Skeletal muscle tissue (tissue), 4 donors: Measurements from ENCODE around the gene CNOT8. TPM values are rescaled to one million over a fixed set of nuclear protein-coding genes. Genes with fewer than 3 reads are reported as not detected.
A peak's percentile ranks its signal among the peaks of the same experiment; 100 is the strongest.

Experiments
- H3K27ac ChIP-seq: one replicate; pipeline ENCODE4 v1.7.0; 2013; ENCODE audit warnings: mild to moderate bottlenecking, low read depth, low read length, inconsistent platforms
- H3K27me3 ChIP-seq, 3 donors: one replicate each; pipeline ENCODE4 v1.7.0; 2013; ENCODE audit warnings: low read length in 3 of 3; ENCODE audit not compliant: control insufficient read depth in 3 of 3, insufficient read depth in 3 of 3
- H3K36me3 ChIP-seq, 3 donors: one replicate each; pipeline ENCODE4 v1.7.0; 2013; ENCODE audit warnings: low read length in 3 of 3; ENCODE audit not compliant: control insufficient read depth in 3 of 3, insufficient read depth in 3 of 3
- H3K4me1 ChIP-seq, 3 donors: one replicate each; pipeline ENCODE4 v1.7.0; 2013; ENCODE audit warnings: low read length in 3 of 3, mild to moderate bottlenecking in 3 of 3; ENCODE audit not compliant: control insufficient read depth in 3 of 3, insufficient read depth in 3 of 3
- H3K4me3 ChIP-seq, 3 donors: one replicate each; pipeline ENCODE4 v1.7.0; 2013; ENCODE audit warnings: low read length in 3 of 3
- H3K9ac ChIP-seq, 3 donors: one replicate each; pipeline ENCODE4 v1.7.0; 2013; ENCODE audit warnings: low read length in 3 of 3, mild to moderate bottlenecking in 3 of 3, moderate library complexity in 2 of 3, low read depth in 1 of 3
- H3K9me3 ChIP-seq, 3 donors: one replicate each; pipeline ENCODE4 v1.7.0; 2013; ENCODE audit warnings: low read length in 3 of 3; ENCODE audit not compliant: control insufficient read depth in 3 of 3
- total RNA-seq: library from RNA; depleted of rRNA; stranded (reverse); fragments of >200 nt; gene quantifications from one replicate; pipeline ENCODE4 v1.2.3, GENCODE V29; 2014
- donor health status: Osteomylitis.

The CNOT8 gene
- total RNA-seq, 1 donor from 2014 or later: 42.3 TPM

GRCh38 chr5:154844809-154845208 lies 13.6 kb upstream of the CNOT8 start:
- H3K4me1 ChIP-seq: peaks cover 2 to 8% (median 5%) of the 10 kb centered on the region in 3 donors
- H3K27me3 ChIP-seq: no peaks in the 10 kb centered on the region
- no peak overlapping the region for H3K4me3 ChIP-seq
- peaks cover 0 to 7% (median 2%) of the 10 kb centered on the region in 3 donors for H3K36me3 ChIP-seq
- H3K27ac ChIP-seq: no peak overlapping the region
- no peaks in the 10 kb centered on the region for H3K9me3 ChIP-seq
- no peak overlapping the region for H3K9ac ChIP-seq

GRCh38 chr5:154849264-154849785 lies 9.1 kb upstream of the CNOT8 start:
- no peak overlapping the region for H3K27ac ChIP-seq
- peak overlapping the region; percentile 87 to 90 (median 90) for H3K4me3 ChIP-seq
- H3K9me3 ChIP-seq: no peaks in the 10 kb centered on the region
- peaks cover 8 to 20% (median 17%) of the 10 kb centered on the region in 3 donors for H3K4me1 ChIP-seq
- no peaks in the 10 kb centered on the region for H3K27me3 ChIP-seq
- peak overlapping the region in 2 of 3 donors; percentile 86 to 93 for H3K9ac ChIP-seq
- H3K36me3 ChIP-seq: peaks cover 0 to 2% (median 0%) of the 10 kb centered on the region in 3 donors

- H3K9ac ChIP-seq: peak overlapping the region; percentile 77 to 93 (median 86)
- H3K36me3 ChIP-seq: peaks cover 0 to 1% (median 0%) of the 10 kb centered on the region in 3 donors
- peak overlapping the region; percentile 87 to 90 (median 90) for H3K4me3 ChIP-seq
- H3K27me3 ChIP-seq: no peaks in the 10 kb centered on the region
- H3K4me1 ChIP-seq: peaks cover 8 to 20% (median 17%) of the 10 kb centered on the region in 3 donors
- H3K9me3 ChIP-seq: no peaks in the 10 kb centered on the region
- H3K27ac ChIP-seq: peak overlapping the region; percentile 81
Observed at GRCh38 chr5:154849791-154850201, 8.6 kb upstream of the CNOT8 start.

- Histone ChIP-seq H3K27me3 (no peaks in the 10 kb centered on the region), H3K4me3 (peak within 1 kb of the TSS; percentile 87 to 90 (median 90)), H3K4me1 (peaks cover 8 to 20% (median 17%) of the 10 kb centered on the region in 3 donors), H3K36me3 (no peaks in the 10 kb centered on the region), H3K27ac (peak within 1 kb of the TSS; percentile 81), H3K9ac (peak within 1 kb of the TSS; percentile 77 to 93 (median 86)), H3K9me3 (no peaks in the 10 kb centered on the region)
Observed at GRCh38 chr5:154850255-154851062, 8.0 kb upstream of the CNOT8 start, which contains the start of gene FAXDC2. FAXDC2 (minus strand) TSS chr5:154850603; CDS start chr5:154838178, 12,425 bp downstream.

- H3K4me1 ChIP-seq: peaks cover 8 to 20% (median 17%) of the 10 kb centered on the region in 3 donors
- H3K4me3 ChIP-seq: no peak overlapping the region
- H3K9me3 ChIP-seq: no peaks in the 10 kb centered on the region
- H3K36me3 ChIP-seq: no peaks in the 10 kb centered on the region
- peak overlapping the region in 1 of 3 donors; percentile 93 for H3K9ac ChIP-seq
- no peaks in the 10 kb centered on the region for H3K27me3 ChIP-seq
- no peak overlapping the region for H3K27ac ChIP-seq
Observed at GRCh38 chr5:154851351-154851750, 7.1 kb upstream of the CNOT8 start.

GRCh38 chr5:154857530-154858296 lies 714 bp upstream of the CNOT8 start:
- H3K4me1 ChIP-seq: peaks cover 28 to 33% (median 29%) of the 10 kb centered on the region in 3 donors

GRCh38 chr5:154858972-154859871 lies 795 bp downstream of the CNOT8 start:
- peaks cover 31 to 40% (median 32%) of the 10 kb centered on the region in 3 donors for H3K4me1 ChIP-seq
- H3K9ac ChIP-seq: peak overlapping the region; percentile 87 to 96 (median 95)
- peaks cover 0 to 2% (median 0%) of the 10 kb centered on the region in 3 donors for H3K36me3 ChIP-seq
- H3K4me3 ChIP-seq: peak overlapping the region; percentile 80 to 95 (median 84)
- H3K27me3 ChIP-seq: no peaks in the 10 kb centered on the region
- peak overlapping the region; percentile 96 for H3K27ac ChIP-seq
- no peaks in the 10 kb centered on the region for H3K9me3 ChIP-seq

More at GRCh38 chr5:154857530-154858296, 714 bp upstream of the CNOT8 start:
- Histone ChIP-seq H3K36me3 (no peaks in the 10 kb centered on the region), H3K27me3 (no peaks in the 10 kb centered on the region), H3K9ac (peak overlapping the region; percentile 87 to 96 (median 95)), H3K27ac (peak overlapping the region; percentile 96), H3K4me3 (peak overlapping the region; percentile 80 to 95 (median 84)), H3K9me3 (no peaks in the 10 kb centered on the region)

- Histone ChIP-seq H3K36me3 (peaks cover under 1 to 11% (median 5%) of the 10 kb centered on the region in 3 donors), H3K9ac (peak overlapping the region in 2 of 3 donors; percentile 87 to 95), H3K4me3 (peak overlapping the region; percentile 80 to 95 (median 84)), H3K27me3 (no peaks in the 10 kb centered on the region), H3K27ac (peak overlapping the region; percentile 96), H3K4me1 (peaks cover 31 to 40% (median 32%) of the 10 kb centered on the region in 3 donors), H3K9me3 (no peaks in the 10 kb centered on the region)
Observed at GRCh38 chr5:154860123-154860522, 1.7 kb downstream of the CNOT8 start.

GRCh38 chr5:154860765-154861164 lies 2.3 kb downstream of the CNOT8 start:
- Histone ChIP-seq H3K9me3 (no peaks in the 10 kb centered on the region), H3K27me3 (no peaks in the 10 kb centered on the region), H3K9ac (peak overlapping the region in 2 of 3 donors; percentile 22 to 95), H3K27ac (peak overlapping the region; percentile 96), H3K4me1 (peaks cover 31 to 40% (median 32%) of the 10 kb centered on the region in 3 donors), H3K4me3 (peak overlapping the region in 1 of 3 donors; percentile 84), H3K36me3 (peaks cover 4 to 15% (median 11%) of the 10 kb centered on the region in 3 donors)
